Activated naive CD4-positive, alpha-beta T cell treated with anti-CD3 and anti-CD28 coated beads for 36 hours (primary cell): Measurements from ENCODE around the gene DRAXIN. TPM values are rescaled to one million over a fixed set of nuclear protein-coding genes. Genes with fewer than 3 reads are reported as not detected.

Experiments used
- CTCF ChIA-PET: fragments of 350-600 bp; sonication (Branson Sonifier 250); formaldehyde crosslinking; loops from one replicate; lab custom pipeline; 2021; ENCODE audit warnings: antibody characterized with exemption; lab: Charles Lee
- DNase-seq: peaks from one replicate; pipeline ENCODE4 v3.0.0-alpha.2; 2020
- H3K27ac Mint-ChIP-seq: one replicate; pipeline ENCODE4 v1.8.0; 2021; ENCODE audit warnings: mild to moderate bottlenecking, mixed read lengths
- H3K27me3 Mint-ChIP-seq: one replicate; pipeline ENCODE4 v1.8.0; 2021; ENCODE audit warnings: low read depth, mixed read lengths
- H3K36me3 Mint-ChIP-seq: one replicate; pipeline ENCODE4 v1.8.0; 2021; ENCODE audit warnings: low read depth, mixed read lengths
- H3K4me1 Mint-ChIP-seq: one replicate; pipeline ENCODE4 v1.8.0; 2021; ENCODE audit warnings: low read depth, mixed read lengths
- H3K4me3 Mint-ChIP-seq: one replicate; pipeline ENCODE4 v1.8.0; 2021; ENCODE audit warnings: mild to moderate bottlenecking, moderate library complexity, mixed read lengths
- H3K9me3 Mint-ChIP-seq: one replicate; pipeline ENCODE4 v1.8.0; 2021; ENCODE audit warnings: mixed read lengths
- intact Hi-C: fragments of 100-400 bp; cut with micrococcal nuclease; formaldehyde crosslinking; loops from one replicate; pipeline ENCODE4 v1.15.1; 2023
- total RNA-seq, 2 experiments: library from RNA; stranded (reverse); gene quantifications; one replicate each; pipeline ENCODE4 v1.2.3, GENCODE V29; 2021

Gene DRAXIN
- total RNA-seq, 2 experiments from 2014 or later = 0.26 to 0.30 TPM

- Mint-ChIP-seq H3K36me3 (no peaks in the 10 kb centered on the region), H3K9me3 (no peaks in the 10 kb centered on the region), H3K4me3 (peak overlapping the region; percentile 96), H3K27ac (peak overlapping the region; percentile 93), H3K27me3 (no peaks in the 10 kb centered on the region), H3K4me1 (peaks cover 50% of the 10 kb centered on the region)
- intact Hi-C loops = loop anchor here (2.0 to 5.0 kb wide), 2 partner anchors 70 to 170 kb away; partner anchors contain the start of gene CLCN6
- peak; percentile 66 for DNase-seq
- CTCF ChIA-PET = interaction anchor here (0.7 to 2.5 kb wide), 4 partner anchors 13 to 73 kb away, joined by 3 to 11 read pairs (median 6); partner anchors contain the start of gene FBXO6
Measured at GRCh38 chr1:11736746-11737639, 45.5 kb downstream of the DRAXIN start.

GRCh38 chr1:11738096-11738495 is 46.6 kb downstream of the DRAXIN start:
- peaks cover 2% of the 10 kb centered on the region for H3K36me3 Mint-ChIP-seq
- no peak overlapping the region for H3K4me3 Mint-ChIP-seq
- peaks cover 52% of the 10 kb centered on the region for H3K4me1 Mint-ChIP-seq
- CTCF ChIA-PET = interaction anchor here (1.8 to 2.5 kb wide), 3 partner anchors 11 to 74 kb away, joined by 6 to 11 read pairs (median 7); partner anchors contain the start of gene FBXO6
- no peaks in the 10 kb centered on the region for H3K27me3 Mint-ChIP-seq
- no peak overlapping the region for H3K27ac Mint-ChIP-seq
- intact Hi-C loops = loop anchor here (5.0 kb wide), 1 partner anchor 169 kb away; no protein-coding TSS in a partner anchor
- H3K9me3 Mint-ChIP-seq = no peaks in the 10 kb centered on the region
- no peak for DNase-seq

- no peak for DNase-seq
- intact Hi-C loops = loop anchor here (5.0 kb wide), 1 partner anchor 169 kb away; no protein-coding TSS in a partner anchor
- Mint-ChIP-seq H3K4me1 (peaks cover 49% of the 10 kb centered on the region), H3K27ac (no peak overlapping the region), H3K36me3 (peaks cover 2% of the 10 kb centered on the region), H3K9me3 (no peaks in the 10 kb centered on the region), H3K27me3 (no peaks in the 10 kb centered on the region), H3K4me3 (no peak overlapping the region)
- CTCF ChIA-PET = no interaction called here
Measured at GRCh38 chr1:11738783-11739182, 47.3 kb downstream of the DRAXIN start.

- H3K27me3 Mint-ChIP-seq = no peaks in the 10 kb centered on the region
- H3K4me3 Mint-ChIP-seq = no peak overlapping the region
- peak overlapping the region; percentile 48 for H3K27ac Mint-ChIP-seq
- peaks cover 49% of the 10 kb centered on the region for H3K4me1 Mint-ChIP-seq
- H3K9me3 Mint-ChIP-seq = no peaks in the 10 kb centered on the region
- CTCF ChIA-PET = interaction anchor here (0.5 to 2.0 kb wide), 4 partner anchors 26 to 327 kb away, joined by 3 to 5 read pairs (median 3); no protein-coding TSS in a partner anchor
- peak; percentile 50 for DNase-seq
- peaks cover 2% of the 10 kb centered on the region for H3K36me3 Mint-ChIP-seq
- intact Hi-C loops = no loop called here
Measured at GRCh38 chr1:11740258-11741192, 49.0 kb downstream of the DRAXIN start.

- CTCF ChIA-PET = interaction anchor here (2.0 kb wide), 1 partner anchor 91 kb away, joined by 5 read pairs; no protein-coding TSS in a partner anchor
- Mint-ChIP-seq H3K27me3 (no peaks in the 10 kb centered on the region), H3K9me3 (no peaks in the 10 kb centered on the region), H3K36me3 (peaks cover 2% of the 10 kb centered on the region), H3K27ac (no peak overlapping the region), H3K4me3 (no peak overlapping the region), H3K4me1 (peaks cover 49% of the 10 kb centered on the region)
- DNase-seq = no peak
- intact Hi-C loops = no loop called here
Measured at GRCh38 chr1:11741482-11741881, 50.0 kb downstream of the DRAXIN start.

GRCh38 chr1:11741919-11742558 is 50.5 kb downstream of the DRAXIN start:
- Mint-ChIP-seq H3K27me3 (no peaks in the 10 kb centered on the region), H3K9me3 (no peaks in the 10 kb centered on the region), H3K4me3 (no peak overlapping the region), H3K4me1 (peaks cover 47% of the 10 kb centered on the region), H3K36me3 (peaks cover 2% of the 10 kb centered on the region), H3K27ac (peak overlapping the region; percentile 39)
- intact Hi-C loops = no loop called here
- CTCF ChIA-PET = no interaction called here
- no peak for DNase-seq

GRCh38 chr1:11744287-11744686 is 52.8 kb downstream of the DRAXIN start:
- Mint-ChIP-seq H3K36me3 (peaks cover 2% of the 10 kb centered on the region), H3K9me3 (no peaks in the 10 kb centered on the region), H3K4me1 (peaks cover 38% of the 10 kb centered on the region), H3K4me3 (no peak overlapping the region), H3K27me3 (no peaks in the 10 kb centered on the region), H3K27ac (no peak overlapping the region)
- CTCF ChIA-PET = no interaction called here
- no peak for DNase-seq
- intact Hi-C loops = no loop called here

- intact Hi-C loops = no loop called here
- Mint-ChIP-seq H3K27ac (peak overlapping the region; percentile 6), H3K4me3 (no peak overlapping the region), H3K4me1 (peaks cover 23% of the 10 kb centered on the region), H3K9me3 (no peaks in the 10 kb centered on the region), H3K27me3 (no peaks in the 10 kb centered on the region), H3K36me3 (peaks cover 2% of the 10 kb centered on the region)
- CTCF ChIA-PET = no interaction called here
- no peak for DNase-seq
Measured at GRCh38 chr1:11746092-11746491, 54.6 kb downstream of the DRAXIN start.

- Mint-ChIP-seq H3K36me3 (peaks cover 2% of the 10 kb centered on the region), H3K4me1 (peaks cover 15% of the 10 kb centered on the region), H3K27ac (no peak overlapping the region), H3K27me3 (no peaks in the 10 kb centered on the region), H3K9me3 (no peaks in the 10 kb centered on the region), H3K4me3 (no peak overlapping the region)
- intact Hi-C loops = no loop called here
- no peak for DNase-seq
- CTCF ChIA-PET = no interaction called here
Measured at GRCh38 chr1:11746795-11747487, 55.4 kb downstream of the DRAXIN start.

- peaks cover 12% of the 10 kb centered on the region for H3K4me1 Mint-ChIP-seq
- H3K9me3 Mint-ChIP-seq = no peaks in the 10 kb centered on the region
- no peaks in the 10 kb centered on the region for H3K27me3 Mint-ChIP-seq
- H3K27ac Mint-ChIP-seq = peak overlapping the region; percentile 14
- no peak for DNase-seq
- intact Hi-C loops = loop anchor here (1.0 kb wide), 1 partner anchor 29 kb away; no protein-coding TSS in a partner anchor
- H3K36me3 Mint-ChIP-seq = no peaks in the 10 kb centered on the region
- no peak overlapping the region for H3K4me3 Mint-ChIP-seq
- CTCF ChIA-PET = interaction anchor here (2.0 kb wide), 1 partner anchor 97 kb away, joined by 9 read pairs; no protein-coding TSS in a partner anchor
Measured at GRCh38 chr1:11748294-11749202, 57.0 kb downstream of the DRAXIN start.
